Posterior cingulate gyrus (tissue), 11 donors: ENCODE results near the gene KAT6B.

Experiments used
- DNase-seq, 10 donors: peaks; one replicate each; pipeline versions ENCODE4 v3.0.0 to v3.0.0-alpha.2; 2020 to 2021; ENCODE audit warnings: mixed read lengths in 3 of 10
- intact Hi-C: fragments of 100-400 bp; cut with DNase I; formaldehyde crosslinking; loops from one replicate; pipeline ENCODE4 v1.15.1; 2023

The KAT6B gene

DNA sequence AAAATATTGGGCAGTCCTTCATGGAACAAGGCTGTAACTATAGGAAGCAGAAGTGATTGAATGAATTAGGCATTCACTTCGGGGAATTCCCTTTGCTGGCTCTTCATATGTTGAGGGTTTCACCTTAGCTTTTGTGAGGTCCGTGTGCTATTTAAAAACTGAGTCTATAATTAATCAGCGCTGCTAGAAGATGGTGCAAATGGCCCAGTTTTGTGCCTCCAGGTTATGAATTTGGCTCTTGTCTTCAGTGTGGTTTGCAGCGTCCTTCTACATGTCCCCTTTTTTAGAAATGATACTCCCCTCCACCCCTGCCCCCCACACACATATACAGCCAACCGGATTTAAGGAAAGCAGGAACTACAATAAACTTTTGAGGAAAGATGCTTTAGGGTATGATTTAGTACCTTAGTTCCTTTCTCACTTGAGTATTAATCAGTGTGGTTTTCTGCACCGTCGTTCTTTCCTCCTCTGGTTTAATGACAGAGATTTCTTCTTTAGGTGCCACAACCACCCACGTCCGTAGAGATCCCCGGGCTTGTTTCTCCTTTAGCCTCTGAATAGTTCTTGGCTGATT lies 174.4 kb downstream of the KAT6B start:
- intact Hi-C loops: loop anchor here (10.0 kb wide), 1 partner anchor 234 kb away; the partner anchor contains the start of gene COMTD1
- DNase-seq: no peak

DNA sequence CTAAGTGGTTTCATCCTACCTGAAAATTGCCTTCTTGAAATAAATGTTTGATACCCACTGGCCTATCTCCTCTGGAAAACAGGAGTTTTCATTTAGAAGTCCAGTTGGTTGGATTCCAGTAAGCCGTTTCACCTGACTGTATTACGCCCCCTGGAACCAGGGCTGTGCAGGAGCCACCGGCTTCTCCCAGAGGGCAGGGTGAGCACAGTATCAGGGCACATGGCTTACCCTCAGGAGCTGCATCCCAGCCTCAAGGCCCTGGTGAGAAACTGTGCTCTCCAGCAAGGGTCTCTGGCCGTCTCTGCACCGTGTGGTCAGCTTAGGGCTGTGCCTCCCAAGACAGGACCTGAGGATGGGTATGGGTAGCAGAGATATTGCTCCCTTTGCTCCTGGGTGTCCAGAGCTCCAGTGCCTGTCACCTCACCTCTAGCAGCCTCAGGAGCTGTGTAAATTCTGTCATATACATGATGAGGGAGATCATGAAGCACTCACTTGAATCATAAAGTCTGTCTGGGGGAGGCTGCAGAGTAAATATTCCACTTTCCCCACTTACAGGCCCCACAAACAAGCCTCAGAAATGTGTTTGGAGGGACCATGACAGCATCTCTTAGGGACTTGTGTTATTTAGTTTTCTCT lies 175.4 kb downstream of the KAT6B start:
- DNase-seq: no peak
- intact Hi-C loops: loop anchor here (10.0 kb wide), 1 partner anchor 233 kb away; the partner anchor contains the start of gene COMTD1

DNA sequence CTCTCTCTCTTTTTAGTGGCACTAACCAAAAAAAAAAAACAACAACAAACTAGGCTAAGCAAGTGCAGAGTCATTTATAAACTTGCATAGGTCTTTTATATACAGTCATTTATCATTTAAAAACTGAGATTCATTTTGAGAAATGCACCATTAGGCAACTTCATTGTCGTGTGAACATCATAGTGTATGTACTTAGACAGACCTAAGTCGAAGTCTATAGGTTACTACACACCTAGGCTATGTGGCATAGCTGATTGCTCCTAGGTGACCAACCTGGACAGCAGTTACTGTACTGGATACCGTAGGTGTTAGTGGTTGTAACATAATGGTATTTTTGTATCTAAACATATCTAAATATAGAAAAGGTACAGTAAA lies 175.9 kb downstream of the KAT6B start:
- intact Hi-C loops: loop anchor here (10.0 kb wide), 1 partner anchor 232 kb away; the partner anchor contains the start of gene COMTD1
- no peak for DNase-seq

DNA sequence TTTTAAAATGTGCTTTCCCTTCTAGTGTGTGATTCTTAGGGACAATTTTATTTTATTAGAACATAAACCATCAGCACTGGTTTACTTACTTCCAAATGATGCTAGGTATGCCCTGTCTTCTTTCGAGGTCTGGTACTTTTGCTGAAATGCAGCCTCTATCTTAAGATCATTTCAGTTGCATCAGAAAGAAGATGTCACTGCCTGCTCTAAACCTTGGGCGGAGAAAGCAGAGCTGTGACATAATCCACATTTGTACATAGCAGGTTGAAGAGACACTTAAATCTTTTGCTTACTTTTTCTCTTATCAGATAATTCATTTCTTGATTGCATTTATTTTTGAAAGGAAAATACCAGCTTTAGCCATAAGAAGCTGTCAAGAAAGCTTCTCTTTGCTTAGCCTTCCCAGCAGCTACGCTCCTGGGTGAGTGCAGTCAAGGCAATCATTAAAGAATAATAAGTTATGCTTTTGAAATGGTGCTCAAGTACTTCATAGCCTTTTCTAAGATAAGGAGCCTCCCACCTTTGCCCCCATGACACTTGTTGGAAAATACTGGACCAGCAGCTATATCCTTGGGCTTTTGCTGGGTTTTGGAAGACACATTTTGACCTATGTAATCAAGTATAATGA lies 176.7 kb downstream of the KAT6B start:
- intact Hi-C loops: loop anchor here (10.0 kb wide), 1 partner anchor 232 kb away; the partner anchor contains the start of gene COMTD1
- no peak for DNase-seq

DNA sequence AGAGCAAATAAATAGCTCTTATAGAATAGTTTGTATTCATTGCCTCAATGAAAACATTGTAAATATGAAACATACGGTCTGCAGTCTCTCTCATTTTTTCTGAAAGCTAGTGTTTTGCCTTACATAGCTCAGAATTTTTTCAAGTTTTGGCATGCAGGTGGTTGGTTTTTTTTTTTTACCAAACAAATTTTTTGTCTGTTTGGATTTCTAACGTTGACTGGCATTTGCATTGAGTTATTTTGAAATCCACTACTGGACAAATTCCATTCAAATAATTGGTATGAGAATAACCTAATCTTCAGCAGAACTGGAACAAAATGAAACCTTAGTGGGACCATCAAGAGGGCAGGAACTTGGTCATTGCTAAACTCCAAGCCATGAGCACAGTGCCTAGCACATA lies 177.5 kb downstream of the KAT6B start:
- intact Hi-C loops: loop anchor here (10.0 kb wide), 1 partner anchor 231 kb away; the partner anchor contains the start of gene COMTD1
- DNase-seq: no peak

DNA sequence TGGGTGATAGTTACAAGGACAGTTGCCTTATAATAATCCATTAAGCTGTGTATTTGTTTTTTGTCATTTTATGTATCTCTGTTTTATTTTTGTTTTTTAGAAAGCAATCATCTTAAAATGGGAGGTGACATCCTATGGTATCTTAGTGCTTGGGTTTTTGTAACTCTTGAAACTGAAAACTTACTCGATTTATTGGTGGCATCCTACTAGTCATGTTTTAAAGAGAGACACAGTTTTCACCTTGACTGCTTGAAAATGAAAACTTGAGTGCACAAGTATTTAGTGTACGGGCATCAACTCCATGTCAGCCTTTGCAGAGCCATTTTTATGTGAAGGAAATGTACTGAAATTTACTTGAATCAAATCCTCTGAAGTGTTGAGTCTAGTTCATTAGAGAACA lies 181.2 kb downstream of the KAT6B start:
- intact Hi-C loops: loop anchor here (10.0 kb wide), 1 partner anchor 227 kb away; the partner anchor contains the start of gene COMTD1
- DNase-seq: no peak

DNA sequence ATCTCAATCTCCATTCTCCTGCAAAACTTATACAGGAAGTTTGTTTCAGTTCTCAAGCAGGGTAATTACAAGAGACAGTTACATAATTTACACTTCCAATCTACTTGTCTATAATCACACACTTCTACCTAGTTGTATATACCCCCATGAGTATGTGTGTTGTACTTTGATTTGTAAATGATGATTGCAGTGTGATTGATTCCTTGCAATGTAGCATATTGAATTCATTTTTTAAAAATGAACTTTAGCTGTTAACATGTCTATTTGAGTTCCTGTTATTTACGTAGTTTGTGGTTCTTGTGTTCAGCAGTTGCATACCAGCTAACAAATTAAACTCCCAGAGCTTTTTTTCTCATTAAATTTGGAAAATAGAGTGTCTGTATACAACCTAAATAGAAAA lies 182.6 kb downstream of the KAT6B start:
- intact Hi-C loops: loop anchor here (10.0 kb wide), 1 partner anchor 226 kb away; the partner anchor contains the start of gene COMTD1
- DNase-seq: no peak

DNA sequence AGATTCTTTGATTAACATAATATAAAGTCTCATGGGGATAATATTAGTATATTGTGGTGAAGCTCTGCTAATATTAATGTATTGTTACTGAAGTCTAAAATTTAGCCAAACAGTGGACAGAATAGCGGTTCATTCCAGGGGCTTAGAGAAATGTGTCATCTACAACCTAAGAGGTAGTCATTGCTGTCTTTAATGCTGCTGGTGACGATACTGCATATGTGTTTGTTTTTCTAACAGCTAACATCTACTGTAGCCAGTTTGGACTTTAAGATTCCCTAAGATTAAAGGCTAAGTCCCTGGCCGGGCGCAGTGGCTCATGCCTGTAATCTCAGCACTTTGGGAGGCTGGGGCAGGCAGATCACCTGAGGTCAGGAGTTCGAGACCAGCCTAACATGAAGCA lies 183.0 kb downstream of the KAT6B start:
- DNase-seq: no peak
- intact Hi-C loops: loop anchor here (10.0 kb wide), 1 partner anchor 225 kb away; the partner anchor contains the start of gene COMTD1

DNA sequence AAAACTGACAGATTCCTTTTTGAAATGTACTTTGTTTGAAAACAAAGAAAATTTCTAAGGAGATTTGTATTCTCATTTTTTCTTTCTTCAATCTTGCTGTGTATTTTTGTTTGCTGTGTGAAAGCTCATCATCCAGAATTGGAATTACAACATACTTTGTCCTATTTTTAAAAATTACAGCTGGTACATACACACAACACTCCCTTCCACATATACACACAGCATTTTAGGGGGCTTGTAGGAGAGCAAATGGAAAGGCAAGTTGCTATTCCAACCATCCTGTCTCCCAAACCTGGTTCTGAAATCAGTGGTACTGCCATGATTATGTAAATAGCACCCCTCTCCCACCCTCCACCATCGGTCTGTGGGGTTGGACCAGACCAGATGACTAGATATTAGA lies 184.0 kb downstream of the KAT6B start:
- intact Hi-C loops: no loop called here
- DNase-seq: no peak

DNA sequence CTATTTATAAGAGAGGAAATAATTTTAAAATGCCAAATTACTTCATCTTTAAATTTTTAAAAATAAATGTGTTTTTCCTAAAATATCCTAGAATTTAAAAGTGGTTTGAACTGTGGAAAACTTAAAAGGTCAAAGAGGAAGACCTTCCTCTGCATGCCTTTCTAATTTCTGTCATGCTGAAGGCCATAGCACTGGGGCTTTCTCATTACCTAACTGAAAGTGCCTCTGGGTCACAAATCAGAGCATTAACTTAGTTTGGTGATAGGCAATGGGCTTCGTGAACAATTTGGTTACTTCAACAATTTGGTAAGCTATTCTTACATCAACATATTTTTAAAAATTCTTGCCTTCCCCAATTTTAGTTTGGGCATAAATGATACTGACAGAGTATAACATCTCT lies 184.8 kb downstream of the KAT6B start:
- DNase-seq: no peak
- intact Hi-C loops: no loop called here

DNA sequence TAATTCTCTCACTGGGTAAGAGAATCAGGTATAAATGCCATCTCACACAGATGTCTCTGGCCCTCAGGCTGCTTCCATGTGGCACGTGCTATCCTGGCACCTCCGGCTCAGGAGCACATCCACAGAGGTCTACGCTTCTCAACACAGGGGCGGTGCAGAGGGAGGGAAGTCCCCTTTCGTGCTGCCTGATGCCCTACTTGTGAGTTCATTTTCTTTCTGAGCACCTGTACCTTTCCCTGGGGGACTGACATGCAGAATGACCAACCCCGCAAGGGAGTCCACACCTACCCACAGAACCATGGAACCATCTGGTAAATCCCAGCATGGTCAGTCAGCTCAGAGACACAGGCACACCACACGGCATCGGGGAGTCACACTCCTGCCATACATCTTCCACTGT lies 186.1 kb downstream of the KAT6B start:
- intact Hi-C loops: no loop called here
- no peak for DNase-seq

DNA sequence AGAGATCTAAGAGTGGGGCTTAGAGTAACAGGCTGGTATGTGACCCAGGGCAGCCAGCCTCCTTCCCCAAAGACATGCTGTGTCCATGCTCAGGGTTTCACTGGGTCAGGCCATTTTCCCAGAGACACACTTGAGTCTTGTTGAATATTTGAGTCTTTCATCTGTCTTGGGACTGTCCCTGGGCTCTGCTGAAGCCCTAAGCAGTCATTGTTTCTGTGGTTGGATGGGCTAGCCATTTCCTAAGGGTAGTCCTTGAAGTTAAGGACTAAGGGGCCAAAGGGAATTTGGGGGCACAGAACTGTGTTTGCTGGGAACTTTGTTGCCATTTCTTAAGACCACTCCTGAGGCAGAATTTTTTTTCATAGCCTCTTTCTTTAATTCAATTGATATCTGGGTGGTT lies 186.6 kb downstream of the KAT6B start:
- no peak for DNase-seq
- intact Hi-C loops: no loop called here

DNA sequence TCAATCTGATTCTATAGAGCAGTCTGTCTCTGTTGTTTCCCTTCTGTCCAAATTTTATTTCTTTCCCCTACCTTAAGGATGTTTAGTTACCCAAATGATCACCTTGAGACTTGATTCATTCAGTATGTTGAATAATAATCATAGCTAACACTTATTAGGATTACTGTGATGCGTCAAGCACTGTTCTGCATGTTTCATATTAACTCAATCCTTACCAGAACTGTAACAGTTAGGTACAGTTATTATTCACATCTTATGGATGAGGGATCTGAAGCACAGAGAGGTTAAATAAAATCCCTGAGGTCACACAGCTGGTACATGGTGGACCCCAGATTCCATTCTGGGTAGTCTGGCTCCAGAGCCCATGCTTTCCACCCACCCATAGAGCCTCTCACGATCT lies 187.1 kb downstream of the KAT6B start:
- no peak for DNase-seq
- intact Hi-C loops: no loop called here

DNA sequence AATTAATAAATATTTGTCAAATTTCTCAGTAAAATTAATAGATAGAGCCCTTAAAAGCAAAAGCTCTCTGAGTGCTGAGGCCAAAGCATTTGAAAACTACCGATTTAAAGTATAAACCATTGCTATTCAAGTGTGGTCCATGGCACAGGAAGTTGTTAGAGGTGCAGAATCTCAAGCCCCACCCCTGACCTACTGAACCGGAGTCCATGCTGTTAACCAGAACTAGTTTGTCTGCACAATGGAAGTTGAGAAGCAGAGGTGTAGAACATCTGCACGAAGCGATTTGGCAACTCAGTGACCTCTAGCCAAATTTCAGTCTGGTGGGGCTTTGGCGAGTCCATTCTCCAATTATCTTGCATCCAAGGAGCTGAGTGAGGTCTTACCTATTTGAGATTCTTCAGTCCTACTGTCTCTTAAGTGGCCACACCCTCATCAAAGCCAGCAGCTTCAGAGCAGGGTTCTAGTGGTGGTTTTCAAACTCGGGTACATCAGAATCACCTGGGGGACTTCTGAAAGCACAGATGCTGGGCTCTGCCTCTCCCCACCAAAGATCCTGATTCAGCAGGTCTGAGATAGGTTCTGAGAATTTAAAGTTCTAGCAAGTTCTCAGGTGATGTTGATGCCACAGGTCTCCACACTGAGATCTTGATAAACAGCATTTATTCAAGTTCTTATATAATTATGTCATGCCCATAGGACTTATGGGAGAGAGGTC lies 188.3 kb downstream of the KAT6B start:
- intact Hi-C loops: loop anchor here (5.0 kb wide), 1 partner anchor 187 kb away; the partner anchor contains the start of gene KAT6B
- no peak for DNase-seq

DNA sequence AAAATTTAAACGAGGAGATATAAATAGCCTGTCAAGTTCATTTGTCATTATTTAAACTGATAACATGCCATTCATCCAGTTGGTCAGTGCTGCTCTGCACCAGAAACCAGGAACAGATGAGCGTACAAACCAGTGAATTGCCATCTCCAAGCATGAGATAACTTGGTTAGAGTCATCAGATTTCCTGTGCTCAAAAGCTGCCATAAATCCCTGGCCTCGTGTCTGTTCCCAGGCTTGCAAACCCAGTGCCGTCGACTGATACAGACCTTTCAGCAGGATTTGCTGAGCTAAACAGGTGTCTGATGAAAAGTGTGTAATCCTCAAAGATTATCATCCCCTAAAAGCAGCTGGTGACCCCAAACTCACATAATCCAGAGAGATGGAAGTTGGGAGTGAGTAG lies 189.0 kb downstream of the KAT6B start:
- no peak for DNase-seq
- intact Hi-C loops: loop anchor here (5.0 kb wide), 1 partner anchor 188 kb away; the partner anchor contains the start of gene KAT6B

DNA sequence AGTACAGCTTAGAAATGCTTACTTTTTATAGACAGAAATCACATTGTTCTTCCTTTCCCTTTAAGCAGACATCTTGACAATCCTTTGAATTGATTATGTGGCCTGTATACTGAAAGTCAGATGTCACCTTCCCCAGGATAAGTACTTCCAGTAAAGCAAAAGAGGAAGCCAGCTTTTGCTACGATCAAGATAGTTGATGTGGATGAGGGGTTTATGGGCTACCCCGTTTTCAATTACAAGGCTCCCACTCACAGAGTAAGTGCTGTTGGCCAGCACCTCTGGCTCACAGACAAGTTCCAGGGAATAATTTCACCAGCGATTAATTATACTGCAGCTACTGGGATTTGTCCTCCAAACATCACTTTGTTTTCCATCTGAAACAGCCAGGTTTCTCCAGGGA lies 189.9 kb downstream of the KAT6B start:
- intact Hi-C loops: loop anchor here (5.0 kb wide), 1 partner anchor 189 kb away; the partner anchor contains the start of gene KAT6B
- DNase-seq: no peak

DNA sequence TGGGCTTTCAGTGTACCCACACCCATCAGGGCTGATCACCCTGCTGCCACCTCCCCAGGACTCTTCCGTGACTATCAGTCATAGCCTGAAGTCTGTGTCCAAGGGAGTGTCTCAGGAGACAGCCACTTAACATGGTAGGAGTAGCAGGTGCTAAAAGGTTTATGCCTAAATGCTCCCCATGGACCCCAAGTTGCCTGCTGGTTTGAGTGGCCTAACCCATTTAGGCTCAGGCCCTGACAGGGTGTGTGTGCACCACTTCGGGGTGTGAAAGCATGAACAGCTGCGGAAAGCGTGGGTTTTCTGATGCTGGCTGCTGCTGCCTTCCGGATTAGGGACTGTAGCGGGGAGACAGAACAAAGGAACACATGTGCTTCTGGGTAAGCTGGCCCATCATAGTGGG lies 191.9 kb downstream of the KAT6B start:
- intact Hi-C loops: loop anchor here (5.0 kb wide), 1 partner anchor 191 kb away; the partner anchor contains the start of gene KAT6B

DNA sequence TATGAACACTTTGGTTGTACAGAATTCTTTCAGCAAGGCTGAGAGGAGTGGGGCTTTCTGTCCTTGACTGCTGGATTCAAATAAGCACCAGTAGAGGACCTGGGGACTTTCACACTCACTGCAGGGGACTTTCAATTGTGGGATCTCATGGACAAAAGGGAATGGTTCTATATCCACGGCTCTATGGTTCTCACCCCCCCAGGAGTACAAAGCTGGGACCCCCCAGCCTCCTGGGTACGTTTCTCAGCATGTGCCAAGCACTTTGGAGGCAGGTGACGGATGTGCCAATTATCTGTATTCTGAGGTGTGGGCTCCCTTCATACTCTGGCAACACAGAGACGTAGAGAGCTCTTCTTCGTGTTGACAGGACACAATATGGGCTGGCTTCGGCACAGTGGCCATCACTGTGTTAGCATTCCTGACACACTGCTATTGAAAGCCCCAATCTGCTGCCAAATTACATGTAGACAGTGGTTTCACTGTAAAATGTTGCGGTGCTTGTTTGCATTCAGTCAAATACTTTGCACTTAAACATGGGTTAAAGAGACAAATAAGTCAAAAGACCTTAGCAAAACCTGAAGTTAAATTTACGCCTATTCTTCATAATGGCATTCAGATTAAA lies 192.4 kb downstream of the KAT6B start:
- intact Hi-C loops: loop anchor here (5.0 kb wide), 1 partner anchor 191 kb away; the partner anchor contains the start of gene KAT6B
- no peak for DNase-seq

More for the DNA sequence above, 191.9 kb downstream of the KAT6B start:
- DNase-seq: peak in 3 of 10 donors; percentile 23 to 85 (median 70)

DNA sequence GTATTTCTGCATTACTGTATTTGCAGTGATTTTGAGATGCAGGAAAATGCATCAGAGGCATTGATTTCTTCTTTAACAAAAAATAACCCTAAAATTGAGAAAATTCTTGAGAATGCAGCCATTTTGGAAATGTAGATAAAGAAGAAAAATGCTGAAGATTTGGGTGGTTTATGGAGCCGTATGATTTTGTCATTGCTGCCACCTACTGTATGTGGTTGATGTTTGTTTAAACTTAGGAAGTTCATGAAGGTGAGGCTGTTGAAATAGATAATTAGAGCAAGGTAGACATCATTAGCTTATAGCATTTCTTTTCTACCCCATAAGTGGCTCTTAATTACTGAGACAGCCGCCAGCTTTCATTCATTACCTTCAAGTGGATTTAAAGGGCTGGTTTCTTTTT lies 193.0 kb downstream of the KAT6B start:
- intact Hi-C loops: loop anchor here (5.0 kb wide), 1 partner anchor 192 kb away; the partner anchor contains the start of gene KAT6B
- no peak for DNase-seq

DNA sequence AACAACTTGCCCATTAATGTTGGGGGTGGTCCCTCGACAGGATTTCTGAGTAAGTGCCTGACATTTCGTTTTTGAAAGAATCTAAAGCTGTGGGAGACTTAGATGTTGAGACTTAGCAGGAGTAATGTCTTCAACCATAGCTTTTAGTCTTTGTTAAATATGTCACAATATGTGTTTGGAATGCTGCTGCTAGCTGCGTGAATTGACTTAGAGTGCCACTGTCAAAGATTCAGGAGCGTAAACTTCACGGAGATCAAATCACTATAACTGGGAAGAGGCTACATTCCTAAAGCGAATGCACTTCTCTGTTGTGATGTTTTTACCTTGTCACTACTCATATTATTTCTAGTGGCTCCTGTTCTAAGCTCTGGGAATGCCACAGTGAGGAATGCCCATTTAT lies 193.8 kb downstream of the KAT6B start:
- intact Hi-C loops: loop anchor here (5.0 kb wide), 1 partner anchor 82 kb away; no protein-coding TSS in a partner anchor

More for the DNA sequence above, 193.8 kb downstream of the KAT6B start:
- DNase-seq: no peak
